GM12874 (cell line): ENCODE data around the gene GNPNAT1.

ENCODE experiments used
- TF ChIP-seq, protein P1 (sequence below): IDR thresholded peaks from 2 replicates; pipeline ENCODE4 v1.5.1; 2011; ENCODE audit warnings: low read depth, mild to moderate bottlenecking, control low read depth, low read length, moderate library complexity; ENCODE audit not compliant: insufficient read depth

Gene GNPNAT1

DNA sequence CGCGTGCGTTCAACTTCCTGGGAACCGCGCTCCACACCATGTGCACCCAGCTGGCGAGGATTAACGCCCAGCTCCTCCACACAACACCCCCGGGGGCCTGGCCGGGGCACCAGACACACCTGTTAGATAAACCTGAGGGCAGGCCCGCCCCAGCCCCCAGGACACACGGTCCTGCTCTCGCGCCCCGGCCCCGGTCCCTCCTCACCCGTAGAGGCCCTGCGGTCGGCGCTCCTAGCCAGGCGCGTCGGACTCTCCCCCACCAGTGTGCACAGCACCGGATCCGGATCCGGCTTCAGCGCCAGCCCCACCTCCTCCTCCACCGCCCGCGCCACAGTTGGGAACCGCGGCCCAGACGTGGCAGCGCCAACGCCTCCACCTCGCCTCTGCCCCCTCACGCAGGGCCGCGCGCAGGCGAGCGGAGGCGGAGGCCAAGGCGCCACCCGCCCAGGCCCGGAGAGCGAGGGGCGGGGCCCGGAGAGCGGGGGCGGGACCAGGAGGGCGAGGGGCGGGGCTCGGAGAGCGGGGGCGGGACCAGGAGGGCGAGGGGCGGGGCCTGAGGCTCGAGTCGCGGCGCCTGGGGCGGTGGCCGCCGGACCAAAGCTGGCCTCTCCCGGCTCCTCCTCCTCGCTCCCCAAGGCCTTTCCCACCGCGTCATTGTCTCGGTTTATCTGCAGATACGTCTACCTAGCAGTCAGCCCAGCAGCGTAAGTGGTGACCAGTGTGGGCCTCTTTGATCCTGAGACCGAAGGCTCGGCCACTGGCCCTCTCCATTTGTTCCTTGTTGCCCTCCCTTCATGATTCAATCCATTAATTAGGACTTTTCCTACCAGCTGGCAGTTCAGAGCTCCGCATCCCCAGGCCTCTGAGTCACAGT, at the start of gene GNPNAT1:
TSS of gene GNPNAT1 (minus strand) at position 385 of the 874 bp plus-strand sequence. CDS start 6,957 bp downstream, outside the sequence.
- TF ChIP-seq, protein P1, sequence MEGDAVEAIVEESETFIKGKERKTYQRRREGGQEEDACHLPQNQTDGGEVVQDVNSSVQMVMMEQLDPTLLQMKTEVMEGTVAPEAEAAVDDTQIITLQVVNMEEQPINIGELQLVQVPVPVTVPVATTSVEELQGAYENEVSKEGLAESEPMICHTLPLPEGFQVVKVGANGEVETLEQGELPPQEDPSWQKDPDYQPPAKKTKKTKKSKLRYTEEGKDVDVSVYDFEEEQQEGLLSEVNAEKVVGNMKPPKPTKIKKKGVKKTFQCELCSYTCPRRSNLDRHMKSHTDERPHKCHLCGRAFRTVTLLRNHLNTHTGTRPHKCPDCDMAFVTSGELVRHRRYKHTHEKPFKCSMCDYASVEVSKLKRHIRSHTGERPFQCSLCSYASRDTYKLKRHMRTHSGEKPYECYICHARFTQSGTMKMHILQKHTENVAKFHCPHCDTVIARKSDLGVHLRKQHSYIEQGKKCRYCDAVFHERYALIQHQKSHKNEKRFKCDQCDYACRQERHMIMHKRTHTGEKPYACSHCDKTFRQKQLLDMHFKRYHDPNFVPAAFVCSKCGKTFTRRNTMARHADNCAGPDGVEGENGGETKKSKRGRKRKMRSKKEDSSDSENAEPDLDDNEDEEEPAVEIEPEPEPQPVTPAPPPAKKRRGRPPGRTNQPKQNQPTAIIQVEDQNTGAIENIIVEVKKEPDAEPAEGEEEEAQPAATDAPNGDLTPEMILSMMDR, result no peak

DNA sequence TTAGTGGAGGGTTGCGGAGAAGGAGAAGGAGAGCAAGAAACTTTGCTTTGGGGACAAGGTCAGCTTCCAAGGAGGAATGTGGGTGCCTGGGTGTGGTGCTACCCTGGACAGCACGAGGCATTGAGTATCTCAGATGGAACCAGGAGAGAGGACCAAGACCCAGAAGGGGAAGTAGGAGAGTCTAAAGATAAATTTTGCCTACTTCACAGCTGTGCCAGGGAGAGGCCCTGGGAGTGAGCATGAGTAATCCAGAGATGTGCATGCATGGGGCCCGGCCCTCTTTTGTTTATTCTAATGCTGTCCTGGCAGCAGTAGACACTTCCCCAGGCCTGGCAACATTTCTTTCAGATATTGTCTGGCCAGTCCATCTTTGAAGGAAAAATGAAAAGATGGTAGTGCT, 49.5 kb upstream of the GNPNAT1 start:
- TF ChIP-seq, protein P1, result no peak

DNA sequence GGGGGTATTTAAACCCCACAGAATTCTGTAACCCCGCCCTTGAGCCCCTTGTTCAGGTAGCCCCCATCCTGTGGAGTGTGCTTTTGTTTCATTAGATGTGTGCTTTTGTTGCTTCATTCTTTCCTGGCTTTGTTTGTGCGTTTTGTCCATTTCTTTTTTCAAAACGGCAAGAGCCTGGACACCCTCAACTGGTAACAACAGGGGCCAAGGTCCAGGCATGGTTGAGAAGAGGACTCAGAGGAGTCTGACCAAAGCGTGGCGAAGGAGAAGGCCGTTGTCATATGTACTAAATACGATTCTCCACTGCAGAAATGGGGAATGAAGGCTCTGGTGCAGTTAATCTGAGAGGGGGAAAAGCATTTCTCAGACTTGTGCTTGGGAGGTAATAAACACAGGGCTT, 46.0 kb upstream of the GNPNAT1 start:
- TF ChIP-seq, protein P1, result no peak

DNA sequence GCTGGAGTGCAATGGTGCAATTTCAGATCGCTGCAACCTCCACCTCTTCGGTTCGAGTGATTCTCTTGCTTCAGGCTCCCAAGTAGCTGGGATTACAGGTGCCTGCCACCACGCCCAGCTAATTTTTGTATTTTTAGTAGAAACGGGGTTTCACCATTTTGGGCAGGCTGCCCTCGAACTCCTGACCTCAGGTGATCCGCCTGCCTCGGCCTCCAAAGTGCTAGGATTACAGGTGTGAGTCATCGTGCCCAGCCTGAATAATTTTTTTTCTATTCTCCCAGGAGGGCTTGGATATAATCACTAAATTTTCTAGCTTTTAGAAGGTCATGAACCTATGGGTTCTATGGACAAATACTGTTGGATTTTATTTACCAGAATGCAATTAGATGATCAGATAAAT, 44.7 kb upstream of the GNPNAT1 start:
- TF ChIP-seq, protein P1, result no peak

DNA sequence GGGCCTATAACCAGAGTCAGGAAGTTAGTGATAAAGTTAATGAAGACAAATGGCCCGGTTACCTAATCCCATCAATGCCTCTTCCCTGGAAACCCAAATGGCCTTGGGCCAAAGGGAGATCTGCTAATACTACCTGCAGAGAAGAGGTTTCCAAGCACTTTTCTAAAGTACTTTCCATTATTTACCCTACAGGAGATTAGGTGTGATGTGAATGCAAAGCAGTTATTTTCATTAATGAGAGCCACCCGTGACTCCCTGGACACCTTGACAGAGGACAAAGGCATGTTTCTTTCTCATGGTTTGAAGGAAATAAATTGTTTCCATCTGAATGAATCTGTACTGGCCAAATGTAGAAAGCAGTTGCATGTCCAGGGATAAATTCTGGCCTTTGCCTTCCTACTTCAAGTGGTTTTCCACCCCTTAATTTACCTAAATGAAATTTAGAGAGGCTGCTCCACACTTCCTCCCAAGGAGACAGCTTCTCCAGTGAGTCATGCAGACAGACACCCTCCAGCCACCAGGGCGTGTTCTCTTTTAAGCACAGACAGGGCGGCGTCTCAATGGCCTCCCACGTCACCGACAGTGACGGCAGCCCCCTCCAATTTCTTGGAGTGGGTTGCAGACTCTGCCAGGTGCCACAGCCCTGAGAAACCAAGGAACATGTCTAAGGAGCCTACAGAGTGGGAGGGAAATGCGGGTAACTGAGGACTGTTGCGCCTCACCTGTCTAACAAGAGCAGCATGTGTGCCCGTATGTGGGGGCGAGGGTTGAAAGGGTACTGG, 43.9 kb upstream of the GNPNAT1 start:
- TF ChIP-seq, protein P1, result no peak

DNA sequence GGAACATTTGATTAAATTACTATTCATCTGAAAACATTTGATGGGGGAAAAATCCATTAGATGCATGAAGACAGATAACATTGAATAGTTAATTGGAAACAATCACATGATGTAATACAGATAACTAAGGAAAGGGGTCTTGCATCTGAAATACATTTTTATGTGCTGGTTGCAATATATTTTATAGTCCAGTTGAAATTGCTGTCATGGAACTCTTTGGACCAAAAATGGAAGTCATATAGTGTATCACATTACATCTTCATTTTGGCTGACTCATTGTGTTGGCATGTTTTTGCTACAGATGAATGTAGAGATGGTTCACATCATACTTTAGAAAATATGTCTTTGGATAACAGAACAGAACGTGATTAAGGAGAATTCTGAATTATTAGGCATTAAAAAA, 43.0 kb upstream of the GNPNAT1 start:
- TF ChIP-seq, protein P1, result no peak

DNA sequence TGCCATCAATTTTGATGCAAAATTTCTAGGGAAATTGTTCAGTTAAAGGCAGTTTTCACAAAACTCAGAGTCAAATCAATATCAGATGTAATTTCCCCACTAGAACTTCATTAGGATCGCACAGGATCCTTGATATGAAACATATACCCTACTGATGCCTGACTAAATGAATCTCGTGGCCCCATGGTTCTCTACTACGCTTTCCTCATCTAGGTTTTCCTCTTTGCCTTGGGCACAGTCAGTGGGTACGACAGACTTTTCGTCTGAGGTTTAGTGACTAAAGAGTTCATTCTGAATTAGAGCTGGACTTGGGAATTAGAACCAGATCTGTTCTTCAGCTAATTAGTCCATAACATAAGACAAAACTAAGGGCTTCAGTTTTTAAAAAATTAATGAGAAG, 42.5 kb upstream of the GNPNAT1 start:
- TF ChIP-seq, protein P1, result no peak
